HG03097 (cell line): ENCODE results near the gene CCDC141.

Experiments used
- ATAC-seq: cut with Tn5 transposase; IDR thresholded peaks from one replicate; pipeline ENCODE4 v1.9.1; 2021; ENCODE audit not compliant: unreplicated experiment, low FRiP score

CCDC141 gene

DNA sequence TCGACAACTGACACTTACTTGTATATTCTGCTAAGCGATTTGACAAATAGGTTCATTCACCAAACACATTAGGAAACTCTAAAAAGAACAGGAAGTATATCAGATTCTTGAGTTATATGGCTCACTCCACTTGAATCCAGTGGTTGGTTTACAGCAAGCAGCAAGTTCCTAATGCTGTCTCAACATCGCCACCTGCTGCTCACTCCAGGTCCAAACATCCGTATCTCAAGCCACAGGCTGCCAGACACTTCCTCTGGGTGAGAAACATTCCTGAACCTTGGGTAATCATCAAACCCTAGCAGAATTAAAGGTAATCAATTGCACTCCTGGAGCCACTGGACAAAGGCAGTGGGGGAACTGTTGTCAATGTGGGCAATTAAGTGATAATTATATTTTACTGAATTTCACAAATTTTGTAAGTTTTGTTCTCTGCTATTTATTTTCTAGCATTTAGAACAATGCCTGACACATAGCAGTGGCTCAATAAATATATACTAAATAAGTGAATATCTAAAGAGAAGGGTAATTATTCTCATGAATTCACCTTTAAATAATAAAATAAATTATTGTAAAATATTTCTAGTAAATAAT lies 135.6 kb downstream of the CCDC141 start:
- ATAC-seq: peak; percentile 82

DNA sequence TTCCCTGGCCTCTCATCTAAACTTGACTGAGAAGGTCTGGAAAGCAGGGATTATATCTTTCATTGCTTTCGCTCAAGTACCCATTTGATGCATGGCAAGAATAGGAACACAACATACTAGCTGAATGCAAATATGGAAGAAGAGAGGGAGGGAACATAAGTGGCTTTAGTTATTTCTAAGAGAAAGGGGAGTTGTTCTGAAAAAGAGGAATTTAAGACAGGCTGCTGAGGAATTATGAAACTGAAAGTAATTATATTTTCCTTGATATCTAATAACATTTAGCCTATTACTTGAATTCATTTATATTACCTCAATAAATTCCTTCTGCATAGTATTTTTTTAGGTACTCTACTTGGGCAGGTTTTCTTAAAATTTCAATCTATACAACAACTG lies 136.9 kb downstream of the CCDC141 start:
- ATAC-seq: no peak

DNA sequence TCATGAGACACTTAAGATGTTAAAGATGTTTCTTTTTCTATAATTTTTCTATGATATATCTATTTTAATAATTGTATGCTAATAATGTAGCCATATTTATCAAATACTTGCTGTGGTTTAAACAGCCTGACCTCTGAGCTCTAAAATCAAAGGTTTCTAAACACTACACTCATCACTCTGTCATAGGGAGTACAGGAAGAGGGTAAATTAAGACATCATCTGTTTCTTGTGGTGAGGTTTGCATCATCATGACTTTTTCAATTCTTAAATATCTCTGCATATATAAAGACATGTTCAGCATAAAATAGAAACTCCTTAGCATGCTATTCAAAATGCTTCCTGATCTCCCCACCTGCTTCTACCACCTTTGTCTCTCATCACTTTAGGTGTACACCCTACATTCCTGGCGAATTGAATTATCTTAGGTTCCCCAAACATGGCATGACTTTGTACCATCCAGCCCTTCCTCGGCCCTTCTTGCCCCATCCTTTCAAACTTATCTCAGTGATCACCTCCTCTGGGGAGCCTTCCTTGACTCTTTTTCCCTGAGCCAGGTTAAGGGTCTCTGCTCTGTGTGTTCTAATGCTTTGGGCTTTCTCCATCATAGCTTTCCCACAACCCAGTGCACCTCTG lies 137.4 kb downstream of the CCDC141 start:
- ATAC-seq: no peak

DNA sequence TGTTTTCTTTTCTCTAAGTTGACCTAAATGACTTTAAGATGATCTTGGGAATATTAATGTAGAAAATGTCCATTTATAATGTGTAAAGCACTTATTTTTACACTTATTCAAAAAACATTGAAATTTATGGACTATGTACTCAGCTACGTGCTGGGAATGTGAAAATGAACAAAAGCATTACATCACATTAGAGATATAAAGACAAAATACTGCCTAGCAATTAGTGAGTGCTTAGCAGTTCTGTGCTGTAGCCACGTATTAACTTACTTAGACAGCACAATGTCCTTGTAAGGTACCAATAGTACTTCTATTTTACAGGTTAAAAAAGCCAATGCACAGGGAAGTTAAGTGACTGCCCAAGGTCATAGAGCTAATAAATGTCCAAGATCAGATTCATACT lies 138.9 kb downstream of the CCDC141 start:
- no peak for ATAC-seq

DNA sequence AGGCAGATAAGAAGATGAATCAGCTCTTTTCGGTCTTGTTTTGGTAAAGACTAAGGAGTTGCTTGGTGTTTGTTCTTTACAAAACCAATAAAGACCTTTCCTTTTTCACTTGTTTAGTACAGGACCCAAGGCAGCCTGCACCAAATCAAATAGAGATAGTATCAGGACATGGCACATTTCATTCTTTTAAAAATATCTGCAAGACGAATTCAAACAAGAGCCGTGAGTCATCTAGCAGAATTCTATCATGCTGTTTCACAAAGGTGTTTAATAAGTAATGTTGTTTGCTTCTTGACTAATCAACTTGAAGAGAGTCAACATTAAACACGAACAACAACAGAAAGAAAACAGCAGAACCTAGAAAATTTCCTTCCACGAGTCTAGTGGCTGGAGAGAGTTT lies 139.9 kb downstream of the CCDC141 start:
- ATAC-seq: no peak

- ATAC-seq: no peak
These were observed 140.4 kb downstream of the CCDC141 start for GRCh38 chr2:178909507-178909906.

DNA sequence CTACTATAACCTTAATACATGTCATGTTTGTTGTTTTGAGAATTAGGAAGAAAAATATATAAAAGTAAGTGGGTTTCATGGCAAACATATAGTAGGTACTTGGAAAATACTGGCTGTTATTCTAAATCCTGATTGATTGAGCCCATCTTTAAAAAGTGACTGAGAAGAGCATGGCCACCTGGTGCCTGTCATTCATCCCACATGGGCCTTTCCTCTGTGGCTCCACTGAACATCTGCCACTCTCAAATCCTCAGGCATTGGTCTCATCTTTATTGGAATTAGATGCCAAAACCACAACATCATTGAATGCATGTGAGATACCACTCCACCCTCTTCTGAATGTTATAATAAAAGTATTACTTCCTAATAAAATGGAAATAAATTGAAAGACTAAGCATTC lies 141.1 kb downstream of the CCDC141 start:
- no peak for ATAC-seq

DNA sequence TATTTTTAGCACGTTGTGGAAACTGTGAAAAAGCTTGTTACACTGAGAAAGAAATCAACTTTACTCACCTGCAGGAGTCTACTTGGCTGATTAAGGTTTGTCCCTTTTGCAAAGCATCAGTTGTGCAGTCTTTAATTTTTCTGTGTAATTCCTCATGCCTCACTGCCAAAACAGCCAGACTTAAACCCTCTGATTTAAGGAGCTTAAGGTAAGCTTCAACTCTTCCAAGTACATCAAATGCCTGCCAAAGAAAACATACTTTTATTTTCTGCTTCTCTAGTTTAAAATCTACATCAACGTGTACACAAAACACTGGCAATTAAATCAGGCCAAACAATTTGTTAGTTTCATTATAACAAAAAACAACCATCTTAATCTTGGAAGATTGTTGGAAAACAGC lies 144.7 kb downstream of the CCDC141 start:
- ATAC-seq: no peak

GRCh38 chr2:178899656-178900055 lies 150.3 kb downstream of the CCDC141 start:
- no peak for ATAC-seq

DNA sequence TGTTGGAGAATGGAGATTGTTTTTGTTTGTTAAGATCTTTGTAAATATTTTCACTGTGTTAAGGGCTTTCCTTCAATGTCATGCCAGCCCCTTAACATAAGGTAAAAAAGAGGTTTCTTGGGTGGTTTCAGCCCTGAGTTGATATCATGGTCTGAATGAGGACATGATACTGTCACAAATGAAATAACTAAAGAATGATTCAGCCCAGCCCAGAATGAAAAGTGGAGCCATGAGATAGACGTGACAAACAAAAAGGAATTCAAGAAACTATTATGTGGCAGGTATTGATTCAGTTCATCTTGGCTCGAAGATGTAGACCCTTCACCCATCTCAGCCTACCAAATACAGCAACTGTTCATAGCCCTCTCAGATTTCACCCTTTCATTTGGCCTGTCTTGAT lies 154.1 kb downstream of the CCDC141 start:
- no peak for ATAC-seq

- ATAC-seq: no peak
These were observed 154.8 kb downstream of the CCDC141 start for GRCh38 chr2:178895171-178895570.

DNA sequence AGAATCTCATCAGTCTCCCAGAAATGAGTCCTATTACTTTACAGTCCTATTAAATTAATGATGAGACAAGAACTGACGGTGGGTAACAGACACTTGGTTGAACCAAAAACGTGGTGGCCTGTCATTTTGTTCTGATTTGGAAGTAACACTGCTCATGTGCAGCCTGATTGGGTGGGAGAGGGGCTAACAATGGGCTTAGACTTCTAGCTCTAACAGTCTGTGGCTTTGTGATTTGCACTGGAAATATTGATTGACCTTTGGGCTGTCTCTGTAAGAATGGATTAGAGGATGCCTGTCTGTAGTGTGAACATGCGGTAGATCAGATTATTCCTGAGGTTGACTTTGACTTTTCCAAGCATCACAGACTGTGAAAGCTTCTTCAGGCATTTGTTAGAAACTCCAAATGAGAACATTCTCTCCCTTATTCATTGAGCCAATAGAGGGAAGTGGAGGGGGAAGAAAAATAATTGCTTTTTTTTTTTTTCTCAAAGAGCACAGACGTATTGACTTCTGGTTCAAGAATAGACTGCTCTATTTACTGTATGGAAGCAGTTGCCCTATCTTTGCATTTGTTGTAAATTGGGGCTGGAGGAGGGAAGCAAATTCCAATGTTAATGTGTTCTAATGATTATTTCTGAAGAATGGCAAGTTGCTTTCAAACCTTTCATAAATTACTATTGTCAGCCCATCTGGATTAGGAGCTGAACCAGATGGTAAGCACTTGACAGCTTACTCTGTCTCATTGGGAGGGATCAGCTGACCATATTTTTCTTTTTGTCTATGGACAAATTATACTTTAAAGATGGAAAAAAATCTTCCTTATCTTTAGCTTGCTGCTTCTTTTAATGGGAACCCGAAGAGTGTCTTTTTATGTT lies 156.9 kb downstream of the CCDC141 start:
- no peak for ATAC-seq

DNA sequence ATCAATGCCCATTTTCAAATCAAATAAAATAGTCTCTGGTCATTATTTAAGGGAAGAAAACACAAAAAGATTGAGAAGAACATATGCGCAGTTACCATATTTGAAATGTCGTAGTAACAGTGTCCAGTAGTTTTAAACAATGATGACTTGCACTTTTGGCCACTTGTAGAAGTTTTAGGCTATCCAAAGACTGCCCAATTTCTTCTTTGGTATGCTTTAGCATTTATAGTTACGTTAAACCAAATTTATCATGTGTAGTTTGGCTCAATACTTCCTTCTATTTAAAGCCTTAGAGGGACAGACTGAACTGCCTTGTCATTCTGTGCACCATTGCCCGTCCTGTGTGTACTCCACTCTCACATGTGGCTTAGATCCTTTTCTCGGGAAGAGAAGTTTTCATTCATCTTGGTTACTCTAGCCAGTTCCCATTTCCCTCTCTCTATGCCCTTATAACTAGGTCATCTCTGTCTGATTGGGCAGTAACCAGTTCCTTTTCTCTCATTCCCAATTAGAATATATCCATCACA lies 157.9 kb downstream of the CCDC141 start:
- ATAC-seq: no peak

DNA sequence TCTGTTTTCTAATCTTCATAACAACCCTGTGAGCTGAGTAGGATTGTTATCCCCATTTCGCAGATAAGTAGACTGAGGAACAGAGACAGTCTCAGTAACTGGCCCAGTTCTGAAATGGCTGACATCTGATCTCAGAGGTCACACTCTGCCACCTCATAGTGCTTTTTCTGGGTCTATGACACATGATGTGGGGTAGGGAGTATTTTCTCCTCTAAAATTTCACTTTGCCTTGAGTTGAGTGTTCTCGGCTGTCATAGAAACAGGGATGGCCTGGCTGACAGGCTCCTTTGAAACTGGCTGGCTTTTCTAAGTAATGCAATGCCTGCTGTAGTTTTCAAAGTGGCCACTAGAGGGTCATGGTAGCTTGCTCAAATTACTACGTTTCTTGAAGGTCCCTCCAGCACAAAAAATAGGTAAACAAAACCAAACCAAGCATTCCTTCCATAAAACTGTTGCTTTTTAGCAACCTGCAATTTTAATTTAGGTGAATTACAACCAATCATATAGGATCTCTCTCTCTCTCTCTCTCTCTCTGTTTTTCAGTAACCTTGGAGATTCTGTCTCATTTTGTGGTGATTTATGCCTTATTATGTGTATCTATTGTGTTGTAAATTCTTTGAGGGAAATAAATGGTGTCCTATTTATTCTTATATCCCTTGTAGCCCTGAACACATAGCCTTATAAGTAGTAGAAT lies 158.5 kb downstream of the CCDC141 start:
- no peak for ATAC-seq

DNA sequence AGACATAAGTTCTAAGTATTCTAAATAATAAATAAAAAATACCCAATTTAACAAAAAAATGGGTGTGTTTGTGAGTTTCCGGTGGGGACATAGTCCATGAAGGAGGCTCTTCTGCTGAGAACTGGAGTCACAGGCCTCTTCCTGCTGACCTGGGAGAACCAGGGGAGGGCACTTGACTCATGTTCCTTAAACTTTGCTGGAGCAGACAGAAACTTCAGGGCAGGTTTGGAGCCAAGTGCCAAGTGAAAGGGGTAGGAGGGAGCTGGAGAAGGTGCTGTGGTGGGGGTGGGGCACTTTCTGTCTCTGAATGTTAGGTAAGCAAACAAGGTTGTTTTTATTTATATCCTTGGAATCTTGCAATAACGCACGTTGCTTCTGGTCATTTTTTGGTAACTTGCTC lies 163.9 kb downstream of the CCDC141 start:
- no peak for ATAC-seq

DNA sequence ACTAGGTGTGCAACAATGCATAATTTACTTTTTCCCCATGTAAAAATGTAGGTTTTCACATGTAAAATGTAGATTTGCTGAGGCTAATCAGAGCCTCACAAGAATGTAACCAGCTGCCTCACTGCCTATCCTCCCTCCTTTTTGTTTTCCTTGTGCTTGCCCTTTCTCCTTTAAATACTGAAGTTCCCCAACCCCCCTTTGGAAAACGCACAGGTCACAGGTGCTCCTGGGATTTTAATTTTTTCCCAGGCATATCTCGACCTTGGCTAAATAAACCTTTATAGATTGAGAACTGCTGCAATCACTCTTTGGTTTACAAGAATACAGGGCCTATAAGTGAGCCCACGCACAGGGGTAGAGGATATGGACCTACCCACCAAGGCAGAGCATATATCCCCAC lies 165.5 kb downstream of the CCDC141 start:
- no peak for ATAC-seq

- no peak for ATAC-seq
These were observed 167.1 kb downstream of the CCDC141 start for GRCh38 chr2:178882666-178883440.

DNA sequence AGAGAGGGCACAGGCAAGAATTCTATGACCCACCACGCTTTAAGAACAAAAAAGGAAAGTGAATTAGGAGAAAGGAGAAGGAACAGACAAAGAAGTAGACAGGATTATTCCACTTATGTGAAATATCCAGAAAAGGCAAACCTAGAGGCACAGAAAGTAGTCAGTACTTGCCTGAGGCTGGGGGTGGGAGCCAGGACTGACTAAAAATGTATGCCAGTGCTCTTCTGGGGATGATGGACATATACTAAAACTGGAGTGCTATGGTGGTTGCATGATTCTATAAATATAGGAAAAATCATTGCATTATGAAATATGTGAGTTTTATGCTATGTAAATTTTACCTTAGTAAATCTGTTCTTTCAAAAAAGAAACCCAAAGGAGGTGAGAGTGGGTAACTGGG lies 168.9 kb downstream of the CCDC141 start:
- ATAC-seq: no peak

GRCh38 chr2:178880257-178880656 lies 169.7 kb downstream of the CCDC141 start:
- ATAC-seq: no peak

DNA sequence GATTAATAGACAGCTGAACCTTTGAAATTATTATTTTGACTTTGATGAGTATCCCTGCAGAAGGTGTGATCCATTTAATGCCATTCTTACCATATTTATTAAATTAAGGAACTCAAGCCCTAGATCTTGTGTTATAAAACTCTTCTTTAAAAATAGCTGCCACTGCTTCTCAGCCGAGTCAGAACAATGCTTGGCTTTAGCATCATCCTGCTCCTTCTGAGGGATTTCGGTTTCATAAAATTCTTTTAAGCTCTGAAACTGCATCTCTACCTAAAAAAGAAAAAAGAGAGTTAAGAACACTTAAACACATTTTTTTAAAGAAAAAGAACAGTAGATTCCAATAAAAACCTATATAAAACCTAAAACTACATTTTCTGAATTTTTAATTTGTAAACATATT lies 172.1 kb downstream of the CCDC141 start:
- no peak for ATAC-seq
